Measurements from ENCODE around the gene BBX. TPM values are rescaled to one million over a fixed set of nuclear protein-coding genes. Genes with fewer than 3 reads are reported as not detected.

The BBX gene
- total and polyA plus RNA-seq, 2 of the 13 experiments (the other 11 are each of a cell fraction or from before 2014, with no cell fraction given), result 13.7 to 23.2 TPM

GRCh38 chr3:107810171-107811071 lies 287.7 kb downstream of the BBX start (continued):
- TF ChIP-seq, protein P1, sequence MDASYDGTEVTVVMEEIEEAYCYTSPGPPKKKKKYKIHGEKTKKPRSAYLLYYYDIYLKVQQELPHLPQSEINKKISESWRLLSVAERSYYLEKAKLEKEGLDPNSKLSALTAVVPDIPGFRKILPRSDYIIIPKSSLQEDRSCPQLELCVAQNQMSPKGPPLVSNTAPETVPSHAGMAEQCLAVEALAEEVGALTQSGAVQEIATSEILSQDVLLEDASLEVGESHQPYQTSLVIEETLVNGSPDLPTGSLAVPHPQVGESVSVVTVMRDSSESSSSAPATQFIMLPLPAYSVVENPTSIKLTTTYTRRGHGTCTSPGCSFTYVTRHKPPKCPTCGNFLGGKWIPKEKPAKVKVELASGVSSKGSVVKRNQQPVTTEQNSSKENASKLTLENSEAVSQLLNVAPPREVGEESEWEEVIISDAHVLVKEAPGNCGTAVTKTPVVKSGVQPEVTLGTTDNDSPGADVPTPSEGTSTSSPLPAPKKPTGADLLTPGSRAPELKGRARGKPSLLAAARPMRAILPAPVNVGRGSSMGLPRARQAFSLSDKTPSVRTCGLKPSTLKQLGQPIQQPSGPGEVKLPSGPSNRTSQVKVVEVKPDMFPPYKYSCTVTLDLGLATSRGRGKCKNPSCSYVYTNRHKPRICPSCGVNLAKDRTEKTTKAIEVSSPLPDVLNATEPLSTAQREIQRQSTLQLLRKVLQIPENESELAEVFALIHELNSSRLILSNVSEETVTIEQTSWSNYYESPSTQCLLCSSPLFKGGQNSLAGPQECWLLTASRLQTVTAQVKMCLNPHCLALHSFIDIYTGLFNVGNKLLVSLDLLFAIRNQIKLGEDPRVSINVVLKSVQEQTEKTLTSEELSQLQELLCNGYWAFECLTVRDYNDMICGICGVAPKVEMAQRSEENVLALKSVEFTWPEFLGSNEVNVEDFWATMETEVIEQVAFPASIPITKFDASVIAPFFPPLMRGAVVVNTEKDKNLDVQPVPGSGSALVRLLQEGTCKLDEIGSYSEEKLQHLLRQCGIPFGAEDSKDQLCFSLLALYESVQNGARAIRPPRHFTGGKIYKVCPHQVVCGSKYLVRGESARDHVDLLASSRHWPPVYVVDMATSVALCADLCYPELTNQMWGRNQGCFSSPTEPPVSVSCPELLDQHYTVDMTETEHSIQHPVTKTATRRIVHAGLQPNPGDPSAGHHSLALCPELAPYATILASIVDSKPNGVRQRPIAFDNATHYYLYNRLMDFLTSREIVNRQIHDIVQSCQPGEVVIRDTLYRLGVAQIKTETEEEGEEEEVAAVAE (CRISPR knock-in tag; IDR thresholded peaks at IDR 0.05; ENCODE audit: borderline replicate concordance), result 0 out of 2 replicates have a peak, but pooled peaks have one; percentile 47
- TF ChIP-seq ZFP82 (CRISPR knock-in tag; IDR thresholded peaks at IDR 0.05; ENCODE audit: borderline replicate concordance) (no peak), MEIS2 (CRISPR knock-in tag; IDR thresholded peaks at IDR 0.05) (no peak), ESRRA (CRISPR knock-in tag; IDR thresholded peaks at IDR 0.05; ENCODE audit: low read depth) (no peak), POGZ (CRISPR knock-in tag; IDR thresholded peaks at IDR 0.05) (peak; percentile 70), SNRNP70 (IDR thresholded peaks at IDR 0.05; ENCODE audit: low read depth, low read length) (no peak), ZBTB40 (IDR thresholded peaks at IDR 0.05) (no peak), ZBTB40 (CRISPR knock-in tag; IDR thresholded peaks at IDR 0.05) (no peak), NFYB (CRISPR knock-in tag; IDR thresholded peaks at IDR 0.05) (peak; percentile 54), ZNF468 (CRISPR knock-in tag; IDR thresholded peaks at IDR 0.05) (no peak), IRF2 (CRISPR knock-in tag; IDR thresholded peaks at IDR 0.05) (no peak), SIX4 (CRISPR knock-in tag; IDR thresholded peaks at IDR 0.05) (no peak), MED13 (CRISPR knock-in tag; IDR thresholded peaks at IDR 0.05) (no peak), ATF1 (CRISPR knock-in tag; IDR thresholded peaks at IDR 0.05) (no peak), NR1H2 (CRISPR knock-in tag; IDR thresholded peaks at IDR 0.05; ENCODE audit: borderline replicate concordance, low read depth) (no peak)
